ENCODE measurements around the gene GALNT10. TPM values are rescaled to one million over a fixed set of nuclear protein-coding genes. Genes with fewer than 3 reads are reported as not detected.

Gene GALNT10
- total RNA-seq, 1 donor from 2014 or later: 96.1 TPM

DNA sequence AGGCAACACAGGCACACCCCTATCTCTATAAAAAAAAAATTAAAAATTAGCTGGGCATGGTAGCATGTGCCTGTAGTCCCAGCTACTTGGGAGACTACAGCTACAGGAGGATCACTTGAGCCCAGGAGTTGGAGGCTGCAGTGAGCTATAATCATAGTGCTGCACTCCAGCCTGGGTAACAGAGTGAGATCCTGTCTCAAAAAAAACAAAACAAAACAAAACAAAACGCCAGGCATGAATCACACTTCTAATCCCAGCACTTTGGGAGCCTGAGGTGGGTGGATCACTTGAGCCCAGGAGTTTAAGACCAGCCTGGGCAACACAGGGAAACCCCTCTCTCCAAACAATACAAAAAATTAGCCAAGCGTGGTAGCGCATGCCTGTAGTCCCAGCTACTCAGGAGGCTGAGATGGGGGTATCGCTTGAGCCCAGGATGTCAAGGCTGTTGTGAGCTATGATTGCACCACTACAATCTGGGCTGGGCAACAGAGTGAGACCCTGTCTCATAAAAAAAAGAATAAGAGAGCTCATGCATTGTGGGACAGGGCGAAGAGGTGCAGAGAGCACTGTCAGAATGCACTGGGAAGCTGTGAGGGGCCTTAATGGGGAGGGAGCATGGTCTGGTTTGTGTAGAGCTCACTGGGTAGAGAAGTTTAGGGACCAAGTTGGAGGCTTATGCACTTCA lies 246.9 kb downstream of the GALNT10 start:
- Histone ChIP-seq H3K27ac (ENCODE audit: low read depth, low read length) (no peak overlapping the region), H4K20me1 (ENCODE audit: insufficient read depth, low read length) (no peaks in the 10 kb centered on the region), H3K4me1 (ENCODE audit: insufficient read depth, low read length) (no peaks in the 10 kb centered on the region), H3K27me3 (ENCODE audit: insufficient read depth, low read length) (no peaks in the 10 kb centered on the region), H3K36me3 (ENCODE audit: insufficient read depth, low read length) (peaks cover 19% of the 10 kb centered on the region), H3K9me3 (ENCODE audit: insufficient read depth, low read depth, low read length) (no peaks in the 10 kb centered on the region), H2AFZ (ENCODE audit: low read depth, low read length) (no peak overlapping the region), H3K9ac (ENCODE audit: low read length) (no peak overlapping the region), H3K79me2 (ENCODE audit: insufficient read depth, low read length) (no peaks in the 10 kb centered on the region), H3K4me3 (ENCODE audit: insufficient read depth, low read depth, low read length) (no peak overlapping the region), H3K4me2 (ENCODE audit: low read length) (no peak overlapping the region)
- peak overlapping the region; percentile 14 for H3K27ac Mint-ChIP-seq (ENCODE audit: unreplicated experiment)
- FAIRE-seq (no peak), DNase-seq (ENCODE audit: low read depth) (no peak)
- no peaks in the 10 kb centered on the region for H3K4me1 Mint-ChIP-seq (ENCODE audit: low read depth, unreplicated experiment)
- H3K36me3 Mint-ChIP-seq (ENCODE audit: low read depth, unreplicated experiment): peaks cover 24% of the 10 kb centered on the region
- no peaks in the 10 kb centered on the region for H3K27me3 Mint-ChIP-seq (ENCODE audit: low read depth, unreplicated experiment)
- no peak overlapping the region for H3K4me3 Mint-ChIP-seq (ENCODE audit: unreplicated experiment)
- no peaks in the 10 kb centered on the region for H3K9me3 Mint-ChIP-seq (ENCODE audit: unreplicated experiment)
- TF ChIP-seq, protein P1, sequence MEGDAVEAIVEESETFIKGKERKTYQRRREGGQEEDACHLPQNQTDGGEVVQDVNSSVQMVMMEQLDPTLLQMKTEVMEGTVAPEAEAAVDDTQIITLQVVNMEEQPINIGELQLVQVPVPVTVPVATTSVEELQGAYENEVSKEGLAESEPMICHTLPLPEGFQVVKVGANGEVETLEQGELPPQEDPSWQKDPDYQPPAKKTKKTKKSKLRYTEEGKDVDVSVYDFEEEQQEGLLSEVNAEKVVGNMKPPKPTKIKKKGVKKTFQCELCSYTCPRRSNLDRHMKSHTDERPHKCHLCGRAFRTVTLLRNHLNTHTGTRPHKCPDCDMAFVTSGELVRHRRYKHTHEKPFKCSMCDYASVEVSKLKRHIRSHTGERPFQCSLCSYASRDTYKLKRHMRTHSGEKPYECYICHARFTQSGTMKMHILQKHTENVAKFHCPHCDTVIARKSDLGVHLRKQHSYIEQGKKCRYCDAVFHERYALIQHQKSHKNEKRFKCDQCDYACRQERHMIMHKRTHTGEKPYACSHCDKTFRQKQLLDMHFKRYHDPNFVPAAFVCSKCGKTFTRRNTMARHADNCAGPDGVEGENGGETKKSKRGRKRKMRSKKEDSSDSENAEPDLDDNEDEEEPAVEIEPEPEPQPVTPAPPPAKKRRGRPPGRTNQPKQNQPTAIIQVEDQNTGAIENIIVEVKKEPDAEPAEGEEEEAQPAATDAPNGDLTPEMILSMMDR (IDR thresholded peaks at IDR 0.05; ENCODE audit: insufficient read depth, low read depth, low read length): no peak
- no peak for TF ChIP-seq EZH2 (IDR thresholded peaks at IDR 0.05; ENCODE audit: insufficient read depth, low read length)

- H3K4me3 ChIP-seq (ENCODE audit: insufficient read depth, low read depth, low read length): no peak overlapping the region
- H3K27ac Mint-ChIP-seq (ENCODE audit: unreplicated experiment): no peak overlapping the region
- no peak overlapping the region for H3K4me3 Mint-ChIP-seq (ENCODE audit: unreplicated experiment)
- no peak overlapping the region for H2AFZ ChIP-seq (ENCODE audit: low read depth, low read length)
- DNase-seq (ENCODE audit: low read depth): no peak
- H3K4me1 Mint-ChIP-seq (ENCODE audit: low read depth, unreplicated experiment): no peaks in the 10 kb centered on the region
- TF ChIP-seq, protein P1 (IDR thresholded peaks at IDR 0.05; ENCODE audit: insufficient read depth, low read depth, low read length): no peak
- no peak for TF ChIP-seq EZH2 (IDR thresholded peaks at IDR 0.05; ENCODE audit: insufficient read depth, low read length)
- no peaks in the 10 kb centered on the region for H3K9me3 ChIP-seq (ENCODE audit: insufficient read depth, low read depth, low read length)
- H3K36me3 ChIP-seq (ENCODE audit: insufficient read depth, low read length): peaks cover 19% of the 10 kb centered on the region
- no peaks in the 10 kb centered on the region for H4K20me1 ChIP-seq (ENCODE audit: insufficient read depth, low read length)
- no peak for FAIRE-seq
- H3K79me2 ChIP-seq (ENCODE audit: insufficient read depth, low read length): peaks cover 14% of the 10 kb centered on the region
- no peak overlapping the region for H3K4me2 ChIP-seq (ENCODE audit: low read length)
- peaks cover 25% of the 10 kb centered on the region for H3K36me3 Mint-ChIP-seq (ENCODE audit: low read depth, unreplicated experiment)
- H3K27me3 Mint-ChIP-seq (ENCODE audit: low read depth, unreplicated experiment): no peaks in the 10 kb centered on the region
- peaks cover 2% of the 10 kb centered on the region for H3K9me3 Mint-ChIP-seq (ENCODE audit: unreplicated experiment)
- H3K4me1 ChIP-seq (ENCODE audit: insufficient read depth, low read length): peaks cover 5% of the 10 kb centered on the region
- no peak overlapping the region for H3K9ac ChIP-seq (ENCODE audit: low read length)
- H3K27ac ChIP-seq (ENCODE audit: low read depth, low read length): no peak overlapping the region
- H3K27me3 ChIP-seq (ENCODE audit: insufficient read depth, low read length): no peaks in the 10 kb centered on the region
Measured at GRCh38 chr5:154440540-154440939, 250.0 kb downstream of the GALNT10 start.

DNA sequence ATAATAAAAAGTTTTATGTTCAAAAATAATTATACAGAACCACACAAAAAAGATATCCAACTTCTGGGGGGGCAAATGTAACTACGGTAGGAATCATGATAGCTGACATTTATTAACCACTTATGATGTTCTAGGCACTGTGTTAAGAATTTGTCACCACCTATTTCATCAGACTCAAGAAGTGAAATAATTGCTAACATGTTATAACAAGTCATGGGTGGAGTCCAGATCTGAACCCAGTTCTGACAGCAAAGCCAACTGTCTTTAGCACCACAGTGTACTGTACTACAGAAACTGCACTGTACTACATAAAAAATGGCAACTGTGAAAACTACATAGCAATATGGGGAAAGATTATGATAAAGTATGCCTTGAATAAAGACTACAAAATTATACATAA lies 252.3 kb downstream of the GALNT10 start:
- Histone ChIP-seq H3K27me3 (ENCODE audit: insufficient read depth, low read length) (no peaks in the 10 kb centered on the region), H3K4me1 (ENCODE audit: insufficient read depth, low read length) (peaks cover 12% of the 10 kb centered on the region), H3K4me2 (ENCODE audit: low read length) (no peak overlapping the region), H3K9me3 (ENCODE audit: insufficient read depth, low read depth, low read length) (no peaks in the 10 kb centered on the region), H3K27ac (ENCODE audit: low read depth, low read length) (no peak overlapping the region), H3K9ac (ENCODE audit: low read length) (no peak overlapping the region), H3K79me2 (ENCODE audit: insufficient read depth, low read length) (peaks cover 18% of the 10 kb centered on the region), H3K36me3 (ENCODE audit: insufficient read depth, low read length) (peaks cover 12% of the 10 kb centered on the region), H2AFZ (ENCODE audit: low read depth, low read length) (no peak overlapping the region), H4K20me1 (ENCODE audit: insufficient read depth, low read length) (peaks cover 13% of the 10 kb centered on the region), H3K4me3 (ENCODE audit: insufficient read depth, low read depth, low read length) (no peak overlapping the region)
- Mint-ChIP-seq H3K4me1 (ENCODE audit: low read depth, unreplicated experiment) (peaks cover 8% of the 10 kb centered on the region), H3K27me3 (ENCODE audit: low read depth, unreplicated experiment) (no peaks in the 10 kb centered on the region), H3K27ac (ENCODE audit: unreplicated experiment) (no peak overlapping the region), H3K9me3 (ENCODE audit: unreplicated experiment) (peaks cover 2% of the 10 kb centered on the region), H3K36me3 (ENCODE audit: low read depth, unreplicated experiment) (peaks cover 19% of the 10 kb centered on the region), H3K4me3 (ENCODE audit: unreplicated experiment) (no peak overlapping the region)
- no peak for TF ChIP-seq EZH2 (IDR thresholded peaks at IDR 0.05; ENCODE audit: insufficient read depth, low read length)
- TF ChIP-seq, protein P1 (IDR thresholded peaks at IDR 0.05; ENCODE audit: insufficient read depth, low read depth, low read length): no peak
- DNase-seq (ENCODE audit: low read depth): no peak
- no peak for FAIRE-seq
